ENCODE measurements around the gene SENP1.
A peak's percentile ranks its signal among the peaks of the same experiment; 100 is the strongest.

The SENP1 gene

DNA sequence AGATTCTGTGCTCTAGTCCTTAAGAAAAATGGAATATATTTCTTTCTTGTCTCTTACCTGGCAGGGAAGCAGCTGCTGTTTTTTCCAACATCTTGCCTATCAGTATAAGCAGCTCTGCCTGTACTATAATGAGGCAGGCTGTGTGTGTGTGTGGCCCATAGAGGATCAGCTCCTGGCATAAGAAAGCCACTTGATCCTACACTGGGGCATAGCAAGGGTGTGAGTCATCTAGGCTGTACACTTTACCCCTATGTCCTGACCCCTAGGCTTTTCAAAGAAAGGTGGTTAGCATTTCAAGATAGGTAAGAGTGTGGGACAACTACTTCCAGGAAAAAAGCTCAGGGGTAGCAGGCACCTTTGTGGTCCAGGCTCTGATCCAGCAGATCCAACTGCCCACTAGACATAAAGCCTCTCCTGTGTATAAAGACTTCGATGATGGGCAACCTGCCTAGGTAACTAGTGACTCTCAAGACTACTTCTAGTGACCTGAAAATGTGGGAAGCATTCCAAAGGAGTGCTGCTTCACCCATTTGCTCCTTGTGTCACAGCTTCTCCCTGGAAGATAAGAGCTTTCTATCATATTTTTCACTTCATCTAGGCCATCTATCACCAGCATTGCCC lies 4.9 kb upstream of the SENP1 start:
- DNase-seq = no peak

DNA sequence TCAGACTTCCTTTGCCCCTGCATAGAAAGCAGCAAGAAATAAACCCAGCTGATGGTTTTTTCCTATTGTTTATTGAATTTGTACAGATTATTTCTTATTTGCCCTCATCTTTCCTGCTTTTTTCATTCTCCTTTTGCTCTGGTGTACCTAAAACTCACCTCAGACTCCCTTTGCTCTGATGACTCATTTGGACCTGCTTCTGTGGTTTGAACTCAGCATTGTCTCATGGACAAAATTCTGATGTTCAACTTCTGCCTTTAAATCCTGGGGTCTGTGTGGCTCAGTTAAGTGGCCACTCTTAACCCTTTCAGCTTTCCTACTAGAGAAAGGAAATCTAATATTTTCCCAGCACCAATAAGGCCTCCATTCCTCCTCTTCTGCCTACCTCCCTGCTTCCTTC lies 3.5 kb upstream of the SENP1 start:
- DNase-seq = no peak

DNA sequence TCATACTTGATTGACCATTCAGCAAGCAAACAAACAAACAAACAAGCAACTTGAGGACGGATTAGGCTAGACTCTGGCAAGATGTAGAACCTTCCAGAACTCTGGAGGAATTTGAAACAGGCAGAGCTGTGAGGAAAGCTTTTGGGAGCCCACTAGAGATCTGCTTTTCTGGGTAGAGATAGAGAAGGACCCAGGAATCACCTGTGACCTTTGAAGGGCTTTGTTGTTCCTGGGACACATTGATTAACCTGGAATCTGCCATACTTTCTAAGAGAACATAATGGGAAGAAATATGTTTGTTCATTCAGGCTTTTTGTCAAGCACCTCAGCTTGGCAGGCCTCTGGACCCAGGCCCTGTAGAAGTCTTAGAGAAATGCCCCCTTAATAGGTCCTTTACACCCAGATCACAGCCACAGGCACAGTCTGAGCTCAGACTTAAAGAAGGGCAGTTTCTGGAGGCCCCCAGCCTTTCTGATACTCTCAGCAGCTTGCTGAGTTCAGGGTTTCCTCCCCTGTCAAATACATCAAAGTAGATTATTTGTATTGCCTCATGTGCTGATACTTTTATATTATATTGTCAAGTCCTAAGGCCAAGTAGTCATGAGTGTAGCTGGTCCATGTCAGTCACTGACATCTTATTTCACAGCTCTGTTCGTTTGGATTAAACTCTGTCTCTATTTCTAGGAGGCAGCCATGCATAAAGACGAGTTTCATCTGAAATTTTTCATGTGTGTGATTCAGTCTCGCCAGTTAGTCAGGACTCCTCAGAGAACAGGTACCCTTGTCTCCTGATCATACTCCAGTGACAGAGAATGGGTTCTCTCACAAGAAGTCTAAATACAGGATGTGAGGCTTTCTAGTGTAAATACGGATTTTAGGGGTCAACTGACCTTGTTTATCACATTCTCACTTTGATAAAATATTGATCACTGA lies 1.1 kb upstream of the SENP1 start:
- DNase-seq = no peak

DNA sequence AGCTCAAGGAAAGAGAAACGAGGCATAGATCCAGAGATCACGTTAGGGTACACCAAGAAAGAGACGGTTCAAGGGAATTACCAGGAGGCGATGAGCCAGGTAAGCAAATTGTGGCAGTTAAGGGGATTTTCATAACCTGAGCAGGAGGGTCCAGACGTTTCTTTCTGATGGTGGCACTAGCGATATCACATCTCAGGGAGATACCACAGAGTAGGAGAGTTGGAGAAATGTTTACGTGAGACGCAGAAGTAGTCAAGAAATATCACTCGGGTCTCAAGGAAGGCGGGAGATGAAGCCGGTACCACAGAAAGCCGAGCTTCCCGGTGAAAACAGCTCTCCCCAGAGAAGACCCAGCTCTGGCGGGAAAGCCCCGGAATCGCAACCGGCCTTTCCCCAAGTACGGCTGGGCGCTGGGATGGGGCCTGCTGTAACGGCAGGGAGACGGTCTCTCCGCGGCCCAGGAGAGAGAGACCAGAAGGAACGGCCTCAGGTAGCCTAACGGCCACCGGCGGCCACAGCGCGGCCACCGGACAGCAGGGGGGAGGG lies 485 bp downstream of the SENP1 start:
- peak in 1 of 2 experiments; percentile 75 for DNase-seq

DNA sequence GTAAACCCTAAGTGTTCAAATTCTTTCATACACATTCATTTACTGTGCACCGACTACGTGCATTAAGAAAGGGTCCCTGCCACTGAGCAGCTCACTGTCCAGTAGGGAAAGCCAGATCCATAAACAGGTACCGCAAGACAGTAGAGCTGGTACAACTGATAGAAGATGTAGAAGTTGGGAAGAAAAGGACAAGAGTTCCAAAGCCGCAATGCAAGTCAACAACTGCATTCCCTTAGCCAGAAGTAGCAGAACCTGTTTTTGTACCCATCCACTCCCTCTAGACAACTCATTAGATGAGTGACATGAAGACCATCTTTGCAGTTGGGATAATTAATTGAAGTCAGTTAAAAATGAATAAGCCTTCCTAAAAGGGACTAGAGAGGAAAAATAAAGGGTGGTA lies 1.3 kb downstream of the SENP1 start:
- DNase-seq = no peak

DNA sequence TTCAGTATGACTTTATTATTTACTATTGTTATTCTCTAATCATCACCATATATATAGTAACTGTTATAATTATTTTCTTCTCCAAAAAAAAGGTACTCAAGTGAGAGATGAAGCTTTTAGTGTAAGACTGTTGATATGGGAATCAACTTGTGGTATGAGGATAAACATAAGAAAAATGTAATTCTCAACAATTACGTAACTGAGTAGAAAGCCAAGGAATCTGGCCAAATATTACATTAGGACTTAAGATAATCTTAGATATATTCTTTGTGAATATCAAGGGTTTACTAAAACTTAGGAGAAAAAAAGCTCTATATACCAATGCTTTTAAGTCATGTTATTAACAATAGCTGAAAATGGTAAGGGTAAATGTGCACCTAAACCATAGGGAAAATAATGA lies 13.3 kb downstream of the SENP1 start:
- DNase-seq = no peak

DNA sequence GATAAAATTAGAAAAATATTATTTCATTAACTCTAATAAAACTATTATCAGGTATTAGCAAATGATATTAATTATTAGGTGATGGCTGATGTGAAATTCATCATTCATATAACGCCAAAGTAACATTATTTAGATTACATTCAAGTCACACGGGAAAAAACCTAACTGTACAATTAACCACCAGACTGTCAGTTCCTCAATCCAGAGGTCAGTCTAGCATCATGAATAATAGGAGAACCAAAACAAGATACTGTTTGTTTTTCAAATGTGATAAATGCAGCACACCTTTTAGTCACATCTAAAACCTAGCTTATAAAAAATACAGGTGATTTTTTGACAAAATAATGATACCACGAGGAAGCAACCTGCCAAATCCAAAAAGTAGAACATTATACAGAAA lies 19.6 kb downstream of the SENP1 start:
- no peak for DNase-seq

DNA sequence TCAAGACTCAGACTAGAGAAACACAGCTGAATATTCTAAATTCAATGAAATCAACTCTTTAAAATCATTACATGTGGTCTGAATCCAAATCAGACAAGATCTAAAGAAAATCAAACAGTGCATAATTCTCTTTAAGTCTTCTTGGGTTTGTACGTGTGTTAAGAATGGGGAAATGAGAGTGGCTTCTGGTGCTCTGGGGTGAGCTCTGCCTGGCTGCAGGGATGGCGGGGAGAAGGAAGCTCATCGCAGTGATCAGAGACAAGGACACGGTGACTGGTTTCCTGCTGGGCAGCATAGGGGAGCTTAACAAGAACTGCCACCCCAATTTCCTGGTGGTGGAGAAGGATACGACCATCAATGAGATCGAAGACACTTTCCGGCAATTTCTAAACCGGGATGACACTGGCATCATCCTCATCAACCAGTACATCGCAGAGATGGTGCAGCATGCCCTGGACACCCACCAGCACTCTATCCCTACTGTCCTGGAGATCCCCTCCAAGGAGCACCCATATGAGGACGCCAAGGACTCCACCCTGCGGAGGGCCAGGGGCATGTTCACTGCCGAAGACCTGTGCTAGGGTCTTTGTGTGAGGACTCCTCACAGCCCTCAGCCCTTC lies 20.9 kb downstream of the SENP1 start:
- DNase-seq = no peak

DNA sequence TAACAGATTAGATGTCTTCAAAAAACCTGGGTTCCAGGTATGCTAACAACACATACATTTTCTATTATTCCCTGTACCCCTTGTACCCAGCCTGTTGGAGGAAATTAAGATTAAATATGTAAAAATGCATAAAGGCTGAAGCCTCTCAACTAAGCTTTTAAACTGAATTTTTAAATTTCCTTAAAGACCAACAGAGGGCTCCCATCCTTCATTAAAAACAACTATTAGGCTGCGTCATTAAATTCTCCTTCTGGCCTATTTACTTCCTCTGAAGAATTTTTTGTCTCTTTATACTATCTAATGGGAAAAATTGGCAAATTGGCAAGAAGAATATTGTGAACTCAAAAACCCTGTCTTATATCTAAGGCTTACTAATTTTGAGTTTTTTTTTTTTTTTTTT lies 21.8 kb downstream of the SENP1 start:
- no peak for DNase-seq

DNA sequence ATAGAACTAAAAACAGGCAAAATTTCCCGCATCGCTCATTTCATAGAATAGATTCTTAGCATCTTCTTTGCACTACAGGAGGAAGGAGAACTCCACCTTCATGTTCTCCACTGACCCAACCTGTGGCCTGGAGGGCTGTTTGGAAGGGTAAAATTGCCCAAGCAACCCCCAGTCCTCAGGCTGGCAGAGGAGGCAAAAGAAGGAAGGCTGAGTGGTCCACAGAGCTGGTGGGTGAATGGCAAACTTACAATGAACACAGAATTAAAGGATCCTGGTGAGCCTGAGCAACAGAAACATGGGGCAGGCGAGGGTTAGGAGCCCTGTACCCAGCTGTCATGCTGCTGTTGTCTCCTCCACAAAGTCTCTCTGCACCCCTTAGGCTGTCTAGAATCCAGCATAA lies 25.1 kb downstream of the SENP1 start:
- DNase-seq = no peak

DNA sequence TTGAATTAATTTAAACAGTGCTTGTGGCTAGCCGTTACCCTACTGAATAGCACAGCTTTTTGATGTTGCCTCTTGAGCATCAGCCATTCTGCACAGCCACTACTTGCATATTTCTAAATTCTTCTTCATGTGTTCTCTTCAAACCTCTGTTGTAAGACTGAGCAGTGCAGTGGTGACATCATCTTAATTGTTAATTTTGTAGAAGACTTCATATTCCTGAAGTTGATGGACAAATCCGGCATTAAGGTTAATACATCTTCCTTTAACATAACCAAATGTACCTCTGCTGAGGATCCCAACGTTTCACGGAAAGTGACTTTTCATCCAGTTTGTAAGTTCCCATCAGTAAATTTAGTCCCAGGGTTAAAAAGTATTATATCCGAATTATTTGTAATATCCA lies 25.6 kb downstream of the SENP1 start:
- no peak for DNase-seq

DNA sequence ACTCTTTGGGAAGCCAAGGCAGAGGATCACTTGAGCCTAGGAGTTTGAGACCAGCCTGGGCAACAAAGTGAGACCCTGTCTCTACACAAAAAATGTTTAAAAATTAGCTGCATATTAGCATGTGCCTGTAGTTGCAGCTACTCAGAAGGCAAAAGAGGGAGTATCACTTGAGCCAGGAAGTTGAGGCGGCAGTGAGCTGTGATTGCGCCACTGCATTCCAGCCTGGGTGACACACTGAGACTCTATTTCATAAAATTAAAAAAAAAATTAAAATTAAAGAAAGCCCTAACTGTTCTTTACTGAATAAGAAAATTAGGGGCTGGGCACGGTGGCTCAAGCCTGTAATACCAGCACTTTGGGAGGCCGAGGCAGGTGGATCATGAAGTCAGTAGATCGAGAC lies 27.0 kb downstream of the SENP1 start:
- DNase-seq = no peak

DNA sequence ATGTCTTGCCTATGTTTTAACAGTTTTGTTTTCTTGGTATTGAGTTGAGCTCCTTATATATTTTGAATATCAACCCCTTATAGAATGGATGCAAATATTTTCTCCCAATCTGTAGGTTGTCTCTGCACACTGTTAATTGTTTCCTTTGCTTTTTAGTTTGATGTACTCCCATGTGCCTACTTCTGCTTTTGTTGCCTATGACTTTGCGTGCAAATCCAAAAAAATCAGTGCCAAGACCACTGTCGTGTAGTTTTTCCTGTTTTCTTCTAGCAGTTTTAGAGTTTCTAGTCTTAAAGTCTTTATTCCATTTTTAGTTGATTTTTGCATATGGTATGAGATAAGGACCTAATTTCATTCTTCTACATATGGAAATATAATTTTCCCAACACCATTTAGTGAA lies 28.8 kb downstream of the SENP1 start:
- DNase-seq = no peak

DNA sequence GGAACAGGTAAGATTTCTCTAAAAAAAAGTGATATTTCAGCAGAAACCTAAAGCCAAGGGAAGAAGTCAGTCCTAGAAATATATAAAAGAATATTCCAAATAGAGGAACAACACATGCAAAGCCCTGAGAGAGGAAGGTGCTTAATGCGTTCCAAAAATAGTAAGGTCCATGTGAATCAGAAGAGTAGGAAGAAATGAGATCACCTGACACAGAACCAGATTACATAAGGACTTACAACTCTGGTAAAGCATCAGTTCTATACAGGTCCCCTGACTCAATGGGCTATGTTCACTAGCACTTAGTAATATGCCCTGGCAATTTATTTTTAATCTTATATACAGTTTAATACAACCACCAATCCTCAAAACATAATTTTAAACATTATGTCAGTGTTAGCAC lies 30.0 kb downstream of the SENP1 start:
- no peak for DNase-seq

DNA sequence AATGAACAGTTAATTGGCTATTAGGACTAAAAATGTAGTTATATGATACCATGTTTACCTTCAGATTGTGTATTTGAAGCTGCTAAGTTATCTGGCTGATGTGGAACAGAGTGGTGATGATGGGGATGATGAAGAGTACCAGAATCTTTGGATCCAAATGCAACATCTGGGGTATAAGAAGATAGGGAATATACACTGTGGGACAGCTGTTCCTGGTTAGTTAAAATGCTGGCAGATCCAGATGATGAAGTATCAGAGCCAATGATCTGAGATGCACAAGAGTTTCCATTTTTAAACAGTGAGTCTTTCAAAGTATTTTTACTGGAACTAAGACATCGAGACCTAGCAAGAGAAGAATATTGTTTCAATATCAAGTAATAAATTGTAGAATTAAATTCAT lies 31.6 kb downstream of the SENP1 start:
- DNase-seq = no peak

DNA sequence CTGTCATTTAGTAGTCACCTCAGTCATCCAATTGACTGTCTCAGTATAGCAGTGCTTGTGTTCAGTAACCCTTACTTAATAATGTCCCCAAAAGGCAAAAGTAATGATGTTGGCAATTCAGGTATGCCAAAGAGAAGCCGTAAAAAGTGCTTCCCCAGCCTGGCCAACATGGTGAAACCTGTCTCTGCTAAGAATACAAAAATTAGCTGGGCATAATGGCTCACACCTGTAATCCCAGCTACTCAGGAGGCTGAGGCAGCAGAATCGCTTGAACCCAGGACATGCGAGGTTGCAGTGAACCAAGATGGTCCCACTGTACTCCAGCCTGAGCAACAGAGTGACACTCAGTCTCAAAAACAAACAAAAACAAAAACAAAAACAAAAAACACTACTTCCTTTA lies 33.6 kb downstream of the SENP1 start:
- no peak for DNase-seq

DNA sequence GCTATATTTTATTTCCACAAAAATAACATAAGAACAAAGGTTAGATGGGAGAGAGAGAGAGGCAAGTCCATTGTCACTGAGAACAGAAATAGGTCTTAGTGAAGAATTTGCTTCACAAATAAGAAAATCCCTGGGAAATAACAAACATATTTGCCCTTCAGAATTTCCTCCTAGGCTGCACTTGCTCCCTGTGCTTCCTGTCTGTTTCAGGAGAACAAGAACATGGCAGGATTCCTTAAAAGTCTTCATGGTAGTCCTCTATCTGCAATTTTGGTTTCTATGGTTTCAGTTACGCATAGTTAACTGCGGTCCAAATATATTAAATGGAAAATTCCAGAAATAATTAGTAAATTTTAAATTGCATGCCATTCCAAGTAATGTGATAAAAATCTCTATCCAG lies 34.1 kb downstream of the SENP1 start:
- DNase-seq = no peak

DNA sequence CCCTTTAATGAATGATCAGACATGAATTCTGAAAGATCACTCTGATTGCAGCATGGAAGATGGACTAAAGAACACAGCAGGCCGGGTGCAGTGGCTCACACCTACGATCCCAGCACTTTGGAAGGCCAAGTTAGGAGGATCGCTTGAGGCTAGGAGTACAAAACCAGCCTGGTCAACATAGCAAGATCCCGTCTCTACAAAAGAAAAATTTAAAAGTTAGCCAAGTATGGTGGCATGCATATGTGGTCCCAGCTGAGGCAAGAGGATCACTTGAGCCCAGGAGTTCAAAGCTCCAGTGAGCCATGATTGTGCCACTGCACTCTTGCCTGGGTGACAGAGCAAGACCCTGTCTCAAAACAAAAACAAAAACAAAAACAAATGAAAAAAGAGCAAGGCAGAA lies 35.1 kb downstream of the SENP1 start:
- DNase-seq = no peak

DNA sequence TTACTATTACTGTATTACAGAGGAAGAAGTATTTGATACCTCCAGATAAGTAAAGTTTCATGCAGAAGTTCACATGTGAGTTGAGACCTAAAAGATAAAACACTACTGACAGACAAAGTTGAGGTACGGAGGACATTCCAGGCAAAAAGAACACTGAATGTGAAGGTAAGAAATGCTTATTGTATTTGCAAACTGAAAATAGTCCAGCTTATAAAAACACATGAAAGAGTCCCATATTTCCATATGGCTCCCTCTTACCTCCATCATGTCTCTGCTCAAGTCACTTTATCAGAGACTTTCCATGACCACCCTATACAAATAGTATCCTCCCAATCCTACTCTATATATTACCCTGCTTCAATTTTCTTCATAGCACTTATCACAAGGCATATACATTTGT lies 35.8 kb downstream of the SENP1 start:
- DNase-seq = no peak

DNA sequence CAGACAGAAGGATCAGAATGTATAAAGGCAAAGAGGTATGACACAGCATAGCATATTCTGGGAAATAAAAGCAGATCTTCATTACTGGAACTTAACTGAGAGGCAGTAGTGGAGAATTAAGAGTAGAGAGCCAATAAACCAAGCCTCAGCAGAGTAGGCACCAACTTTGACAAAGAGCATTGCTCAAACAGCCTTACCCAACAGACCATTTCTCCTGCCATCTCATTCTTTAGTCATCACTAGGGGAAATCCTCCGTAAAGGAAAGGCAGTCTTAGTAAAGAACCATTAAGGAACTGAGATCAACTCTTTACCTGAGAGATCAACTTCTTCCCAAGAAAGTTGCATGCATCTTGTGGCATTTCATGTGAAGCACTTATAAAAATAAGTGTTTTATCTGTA lies 36.6 kb downstream of the SENP1 start:
- DNase-seq = no peak

DNA sequence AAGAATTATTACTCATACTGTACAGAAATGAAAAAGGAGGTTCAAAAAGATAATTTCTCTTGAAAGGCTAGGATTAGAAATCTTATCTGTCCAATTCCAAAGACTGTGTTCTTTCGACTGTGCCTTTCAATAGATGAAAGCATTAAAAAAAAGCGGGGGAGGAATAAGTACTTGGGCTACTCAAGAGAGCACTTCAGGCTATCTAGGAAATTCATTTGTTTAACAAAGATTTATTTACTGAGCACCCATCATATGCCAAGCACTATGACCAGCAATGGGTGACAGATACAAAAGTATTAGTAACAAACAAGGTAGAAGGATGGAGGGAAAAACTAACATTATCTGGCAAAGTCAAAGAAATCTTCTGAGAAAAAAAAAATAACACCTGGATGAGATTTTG lies 37.4 kb downstream of the SENP1 start:
- no peak for DNase-seq

DNA sequence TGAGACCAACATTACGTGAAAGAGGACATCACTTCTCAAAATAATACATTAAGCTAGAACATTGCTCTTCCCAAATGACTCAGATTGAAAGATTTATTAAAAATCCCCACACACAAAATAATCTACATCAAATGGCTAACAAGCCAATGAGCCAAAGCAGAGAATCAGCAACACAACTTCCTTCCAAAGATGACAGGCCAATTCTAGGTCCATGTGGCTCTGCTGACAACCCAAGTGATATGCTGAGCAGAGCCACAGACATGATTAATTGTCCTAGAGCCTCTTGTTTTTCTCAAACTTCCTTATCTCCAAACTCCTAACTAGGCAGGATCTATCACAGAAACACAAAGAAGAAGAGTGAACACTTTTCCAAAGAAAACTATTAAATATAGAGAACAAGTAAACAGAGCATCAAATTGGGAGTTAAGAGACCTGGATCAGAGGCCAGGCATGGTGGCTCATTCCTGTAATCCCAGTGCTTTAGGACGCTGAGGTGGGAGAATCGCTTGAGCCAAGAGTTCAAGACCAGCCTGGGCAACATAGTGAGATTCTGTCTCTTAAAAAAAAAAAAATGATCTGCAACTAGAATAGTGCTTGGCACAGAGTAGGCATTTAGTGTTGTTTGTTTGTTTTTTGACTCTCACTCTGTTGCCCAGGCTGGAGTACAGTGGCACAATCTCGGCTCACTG lies 38.5 kb downstream of the SENP1 start:
- DNase-seq = no peak

DNA sequence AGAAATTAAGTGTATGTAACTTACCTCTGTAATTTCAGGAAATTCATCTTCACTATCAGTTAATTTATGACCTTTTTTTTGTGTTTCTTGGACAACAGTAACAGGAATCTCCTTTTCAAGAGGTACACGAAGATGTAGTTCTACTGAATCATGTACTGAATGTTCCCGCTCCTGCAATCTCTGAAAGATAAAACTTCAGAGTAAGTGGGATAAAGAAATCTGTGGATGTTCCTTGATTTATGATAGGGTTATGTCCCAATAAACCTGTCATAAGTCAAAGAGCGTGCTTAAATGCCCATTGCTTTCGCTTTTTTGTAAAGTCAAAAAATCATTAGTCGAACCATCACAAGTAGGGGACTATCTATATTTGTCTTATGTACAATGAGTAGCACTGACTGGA lies 40.8 kb downstream of the SENP1 start:
- DNase-seq = no peak
